Right cardiac atrium (tissue), 5 donors: ENCODE data around the gene PROX1. TPM values are rescaled to one million over a fixed set of nuclear protein-coding genes. Genes with fewer than 3 reads are reported as not detected.
A peak's percentile ranks its signal among the peaks of the same experiment; 100 is the strongest.

Experiments used
- ATAC-seq, 2 donors: fragments of 200-7000 bp; cut with Tn5 transposase; one replicate each; pipeline versions ENCODE4 v1.8.0 to v1.9.1; 2020; ENCODE audit warnings: moderate library complexity in 2 of 2, mild to moderate bottlenecking in 1 of 2
- DNase-seq, 3 donors: peaks; one replicate each; pipeline ENCODE4 v3.0.0-alpha.2; 2020
- H3K27ac ChIP-seq: one replicate; pipeline ENCODE4 v1.5.1; 2013; ENCODE audit warnings: mild to moderate bottlenecking, low read length, control low read depth, moderate library complexity
- H3K27me3 ChIP-seq: one replicate; pipeline ENCODE4 v1.6.1; 2013; ENCODE audit not compliant: control insufficient read depth, insufficient read depth
- H3K4me1 ChIP-seq: one replicate; pipeline ENCODE4 v1.6.1; 2013; ENCODE audit warnings: low read length; ENCODE audit not compliant: control insufficient read depth, insufficient read depth
- H3K4me3 ChIP-seq: one replicate; pipeline ENCODE4 v1.5.1; 2013; ENCODE audit warnings: low read length, control low read depth
- H3K9me3 ChIP-seq: one replicate; pipeline ENCODE4 v1.6.1; 2013; ENCODE audit warnings: low read length; ENCODE audit not compliant: control insufficient read depth
- WGBS: extraction: QIAGEN DNeasy Blood & Tissue Kit; methylation state at CpG from one replicate; pipeline ENCODE4 v1.1.7; 2013; 5-methylcytosine and 5-hydroxymethylcytosine counted together
- intact Hi-C, 4 donors: fragments of 100-400 bp; cut with DNase I; formaldehyde crosslinking; loops; one replicate each; pipeline versions ENCODE4 v1.11.0 to v1.14.0; 2022 to 2023
- polyA plus RNA-seq: library from polyadenylated mRNA; stranded (reverse); fragments of 200-250 nt; gene quantifications from one replicate; pipeline ENCODE4 v1.2.3, GENCODE V29; 2013
- total RNA-seq, 4 donors: library from RNA; stranded (reverse); fragmentation: NEBNext Ultra II Directional; extraction: Animal tissue kit (Norgen Biotek cat#: 25700); gene quantifications; one replicate each; pipeline ENCODE4 v1.2.1, GENCODE V29; 2021
- donor health status: healthy with polysubstance abuse.
- donor health status: DM: no; HTN: yes; CAD: no.
- donor health status: DM: no; HTN: no; CAD: no.
- donor health status: DM: no; HTN: yes; CAD: no; lungs with severe emphysema.
- donor health status: DM: yes; HTN: yes; CAD: no.

Gene PROX1
- total and polyA plus RNA-seq, 5 donors, result 14.6 to 98.8 (median 86.4) TPM

DNA sequence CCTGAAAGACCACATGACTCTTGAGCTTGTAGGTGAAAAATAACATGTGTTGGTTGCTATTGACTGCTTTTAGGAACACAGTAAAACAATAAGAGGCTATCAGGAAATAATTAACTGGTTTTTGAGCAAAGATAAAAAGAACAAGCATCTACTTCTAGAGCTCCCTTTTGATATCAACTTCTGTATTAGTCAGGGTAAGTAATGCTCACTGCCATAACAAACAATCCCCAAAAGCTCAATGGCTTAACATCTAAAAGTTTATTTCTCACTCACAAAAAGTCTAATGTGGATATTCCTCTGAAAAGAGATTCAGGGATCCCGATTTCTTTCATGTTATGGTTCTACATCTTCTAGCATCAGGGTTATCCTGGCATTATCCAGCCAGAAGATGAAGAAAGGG lies 25.3 kb upstream of the PROX1 start:
- no peak overlapping the region for H3K27ac ChIP-seq
- H3K4me1 ChIP-seq, result no peaks in the 10 kb centered on the region
- ATAC-seq (no peak), DNase-seq (no peak)
- 86% methylated on average over 1 of the region's 1 CpG for WGBS
- no peaks in the 10 kb centered on the region for H3K9me3 ChIP-seq
- H3K4me3 ChIP-seq, result no peak overlapping the region
- H3K27me3 ChIP-seq, result no peaks in the 10 kb centered on the region
- intact Hi-C loops, result no loop called here

DNA sequence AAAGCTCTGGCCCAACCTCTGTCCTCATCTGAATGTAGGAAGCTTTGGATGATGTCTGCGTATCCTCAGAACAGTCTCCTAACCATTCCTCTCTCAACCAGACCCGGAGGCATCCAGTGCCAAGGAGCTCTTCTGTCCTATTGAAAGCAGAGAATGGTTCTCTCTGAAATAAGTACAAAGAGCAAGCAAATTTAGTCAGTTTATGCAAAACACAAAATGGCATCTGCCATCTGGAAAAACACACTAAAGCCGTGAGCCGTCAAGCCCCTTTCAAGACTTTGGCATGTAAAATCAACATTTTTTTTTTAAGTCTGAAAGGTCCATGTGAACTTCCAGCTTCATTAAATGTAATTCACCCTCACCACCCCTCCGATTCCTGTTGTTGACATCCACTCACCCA lies 21.7 kb upstream of the PROX1 start:
- H3K4me3 ChIP-seq, result no peak overlapping the region
- no peak for DNase-seq
- H3K27ac ChIP-seq, result no peak overlapping the region
- WGBS, result 89% methylated on average over 5 of the region's 5 CpGs
- no peak for ATAC-seq
- no peaks in the 10 kb centered on the region for H3K9me3 ChIP-seq
- intact Hi-C loops, result no loop called here
- no peaks in the 10 kb centered on the region for H3K27me3 ChIP-seq
- no peaks in the 10 kb centered on the region for H3K4me1 ChIP-seq

DNA sequence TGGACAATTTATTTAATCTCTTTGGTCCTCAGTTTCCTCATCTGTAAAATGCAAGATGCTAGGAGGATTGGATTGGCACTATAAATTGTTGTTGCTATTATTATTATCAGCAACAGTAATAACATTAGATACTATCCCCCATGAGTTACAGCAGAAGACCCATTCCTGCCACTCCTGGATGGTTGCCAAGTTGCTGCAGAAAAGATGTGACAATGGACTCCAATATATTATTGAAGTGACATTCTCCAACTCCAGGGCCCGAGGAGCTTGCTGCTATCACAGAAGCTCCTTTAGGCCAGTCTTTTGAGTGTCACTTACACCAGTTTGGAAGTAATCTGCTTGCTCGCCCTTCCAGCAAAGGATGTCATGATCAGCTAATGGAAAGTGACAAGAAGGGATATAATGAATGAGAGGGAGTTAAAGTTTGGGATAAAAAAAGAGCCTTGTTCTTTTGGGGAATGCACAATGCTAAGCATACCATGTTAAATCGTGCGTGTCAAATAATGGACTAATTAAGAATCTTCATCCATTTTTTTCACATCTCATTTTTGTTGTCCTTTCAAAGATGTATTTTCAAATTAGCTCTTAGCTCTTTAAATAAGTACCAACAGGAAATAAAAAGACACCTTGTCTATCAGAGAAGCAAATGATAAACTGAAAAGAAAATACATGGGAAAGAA lies 19.5 kb upstream of the PROX1 start:
- intact Hi-C loops, result no loop called here
- Histone ChIP-seq H3K4me3 (no peak overlapping the region), H3K27me3 (no peaks in the 10 kb centered on the region), H3K27ac (no peak overlapping the region), H3K9me3 (no peaks in the 10 kb centered on the region), H3K4me1 (no peaks in the 10 kb centered on the region)
- ATAC-seq (no peak), DNase-seq (no peak)
- WGBS, result 75% methylated on average over 4 of the region's 4 CpGs

DNA sequence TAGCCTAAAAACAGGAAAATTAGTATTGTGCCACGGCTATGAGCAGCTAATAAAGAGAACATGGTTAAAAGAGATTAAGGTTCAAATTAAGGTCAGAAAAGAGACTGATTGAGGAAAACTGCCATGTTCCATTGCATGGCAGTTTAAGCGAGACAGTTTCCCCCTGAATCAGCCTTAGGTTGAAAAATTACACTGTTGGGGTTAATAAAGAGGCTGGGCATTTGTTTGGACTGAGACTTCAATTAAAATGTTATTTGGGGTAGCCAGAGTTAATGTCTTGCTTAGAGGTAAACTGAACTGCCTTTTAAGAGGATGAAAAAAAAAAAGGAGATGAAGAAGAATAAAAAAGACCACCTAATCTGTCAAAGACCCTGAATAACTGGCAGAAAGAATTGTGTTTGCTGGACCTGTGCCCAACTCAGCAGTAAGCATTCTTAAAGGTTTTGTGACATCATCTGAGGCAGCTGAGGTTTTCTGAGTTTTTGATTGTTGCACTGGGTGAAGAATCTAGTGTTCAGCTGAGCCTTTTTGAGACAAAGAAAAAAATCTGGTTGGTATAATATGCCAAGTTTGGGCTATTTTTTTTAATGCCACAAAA lies 17.7 kb upstream of the PROX1 start:
- intact Hi-C loops, result no loop called here

DNA sequence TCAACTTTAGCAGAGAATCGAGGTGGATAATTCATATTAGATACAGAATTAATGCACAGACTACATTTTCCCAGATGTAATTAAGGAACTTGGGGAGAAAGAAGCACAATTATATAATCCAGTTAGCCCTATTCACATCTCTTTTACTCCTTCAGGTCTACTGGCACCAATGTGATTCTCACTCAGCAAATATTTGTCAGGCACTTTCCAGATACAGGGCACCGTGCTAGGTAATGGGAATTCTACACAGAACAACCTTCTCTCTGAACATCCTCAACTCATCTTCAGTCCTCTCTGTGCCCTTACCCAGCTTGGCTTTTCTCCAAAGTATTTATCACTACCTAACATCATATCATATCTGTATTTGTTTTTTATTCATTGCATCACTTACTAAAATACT lies 15.6 kb upstream of the PROX1 start:
- Histone ChIP-seq H3K9me3 (no peaks in the 10 kb centered on the region), H3K4me1 (no peaks in the 10 kb centered on the region), H3K27ac (no peak overlapping the region), H3K27me3 (peaks cover 2% of the 10 kb centered on the region), H3K4me3 (no peak overlapping the region)
- DNase-seq (no peak), ATAC-seq (no peak)
- intact Hi-C loops, result no loop called here
- WGBS, result 91% methylated on average over 2 of the region's 2 CpGs

More for the DNA sequence above, 17.7 kb upstream of the PROX1 start:
- 62% methylated on average over 2 of the region's 2 CpGs for WGBS
- Histone ChIP-seq H3K4me3 (no peak overlapping the region), H3K9me3 (no peaks in the 10 kb centered on the region), H3K27me3 (peaks cover 2% of the 10 kb centered on the region), H3K27ac (no peak overlapping the region), H3K4me1 (no peaks in the 10 kb centered on the region)
- DNase-seq (no peak), ATAC-seq (no peak)

DNA sequence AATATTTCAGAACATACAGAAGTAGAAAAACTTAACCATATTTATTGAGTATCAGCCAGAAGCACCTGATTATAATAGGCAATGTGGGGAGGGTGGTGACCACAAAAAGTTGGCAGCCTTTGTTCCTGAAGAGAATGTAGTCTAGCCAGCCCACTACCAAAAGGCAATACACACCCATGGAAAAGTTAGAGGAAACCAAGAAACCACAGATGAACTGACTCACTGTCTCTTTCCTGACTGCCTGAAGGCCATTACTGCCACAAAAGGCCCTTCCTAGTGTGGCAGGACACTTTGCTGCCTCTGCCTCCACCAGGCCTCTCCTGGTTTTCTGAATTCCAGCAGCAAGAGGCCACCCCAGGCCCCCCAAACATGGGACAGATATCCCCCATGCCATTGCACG lies 14.6 kb upstream of the PROX1 start:
- Histone ChIP-seq H3K27me3 (peaks cover 2% of the 10 kb centered on the region), H3K27ac (no peak overlapping the region), H3K4me3 (no peak overlapping the region), H3K4me1 (no peaks in the 10 kb centered on the region), H3K9me3 (no peaks in the 10 kb centered on the region)
- no peak for DNase-seq
- 87% methylated on average over 1 of the region's 1 CpG for WGBS
- no peak for ATAC-seq
- intact Hi-C loops, result no loop called here

DNA sequence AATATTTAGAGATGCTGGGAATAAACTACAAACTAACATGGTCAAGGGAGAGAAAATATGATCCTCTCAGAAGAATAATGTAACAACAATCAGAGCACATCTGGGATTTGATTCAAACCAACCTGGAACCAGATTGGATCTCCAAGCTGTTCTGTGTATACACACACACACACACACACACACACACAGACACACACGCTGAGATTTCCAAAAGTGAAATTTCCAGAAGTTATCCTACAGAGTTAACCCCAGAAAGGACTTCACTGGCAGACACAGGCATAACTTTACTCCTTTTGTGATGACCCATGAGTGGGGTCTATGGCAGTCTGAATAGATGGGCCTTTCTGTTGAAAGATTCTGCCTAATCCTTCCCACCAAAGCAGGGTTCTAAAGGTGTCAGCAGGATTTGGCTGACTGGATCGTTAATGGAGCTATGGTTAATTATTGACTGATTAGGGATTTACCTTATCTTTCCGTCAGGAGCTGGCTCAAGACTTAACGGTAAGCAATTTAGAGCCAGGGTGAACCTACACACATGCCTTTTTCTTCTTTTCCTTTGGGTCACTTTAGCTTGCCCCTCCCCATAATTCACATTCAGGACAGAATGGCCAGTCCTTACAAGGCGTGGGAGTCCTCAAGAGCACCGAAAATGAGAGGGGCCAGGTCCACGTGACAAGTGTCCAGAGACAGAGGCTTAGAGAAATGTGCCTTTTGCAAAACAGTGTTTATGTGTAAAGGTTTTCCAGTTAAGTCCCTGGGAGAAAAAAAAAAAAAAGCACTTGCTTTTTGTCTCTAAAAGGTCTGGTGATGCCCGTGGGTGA lies 10.9 kb upstream of the PROX1 start:
- no peak for DNase-seq
- peak in 1 of 2 donors; percentile 13 for ATAC-seq
- Histone ChIP-seq H3K9me3 (no peaks in the 10 kb centered on the region), H3K4me3 (no peak overlapping the region), H3K27ac (no peak overlapping the region), H3K4me1 (no peaks in the 10 kb centered on the region), H3K27me3 (peaks cover 2% of the 10 kb centered on the region)
- 46% methylated on average over 8 of the region's 8 CpGs for WGBS
- intact Hi-C loops, result no loop called here

DNA sequence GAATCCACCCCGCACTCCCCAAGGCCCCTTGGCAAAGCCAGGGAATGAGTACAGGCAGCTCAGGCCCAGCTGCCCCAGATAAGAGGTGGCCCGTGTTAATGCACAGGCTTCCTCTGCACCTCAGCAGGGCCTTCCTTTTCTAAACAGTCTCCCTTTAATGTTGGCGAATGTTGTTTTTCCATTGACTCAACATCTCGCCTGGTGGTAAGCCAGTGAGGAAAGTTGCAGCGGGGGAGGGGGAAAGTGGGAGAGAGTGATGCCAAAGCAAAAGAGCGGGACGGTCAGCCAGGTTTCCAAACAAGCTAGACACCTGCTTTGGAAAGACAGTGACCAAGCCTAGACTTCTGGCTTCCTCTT lies 10.3 kb upstream of the PROX1 start:
- no peaks in the 10 kb centered on the region for H3K9me3 ChIP-seq
- no peaks in the 10 kb centered on the region for H3K4me1 ChIP-seq
- intact Hi-C loops, result no loop called here
- H3K27ac ChIP-seq, result no peak overlapping the region
- H3K4me3 ChIP-seq, result no peak overlapping the region
- 27% methylated on average over 7 of the region's 7 CpGs for WGBS
- ATAC-seq (peak in 1 of 2 donors; percentile 95), DNase-seq (peak in 2 of 3 donors; percentile 40 to 44)
- H3K27me3 ChIP-seq, result peaks cover 2% of the 10 kb centered on the region

DNA sequence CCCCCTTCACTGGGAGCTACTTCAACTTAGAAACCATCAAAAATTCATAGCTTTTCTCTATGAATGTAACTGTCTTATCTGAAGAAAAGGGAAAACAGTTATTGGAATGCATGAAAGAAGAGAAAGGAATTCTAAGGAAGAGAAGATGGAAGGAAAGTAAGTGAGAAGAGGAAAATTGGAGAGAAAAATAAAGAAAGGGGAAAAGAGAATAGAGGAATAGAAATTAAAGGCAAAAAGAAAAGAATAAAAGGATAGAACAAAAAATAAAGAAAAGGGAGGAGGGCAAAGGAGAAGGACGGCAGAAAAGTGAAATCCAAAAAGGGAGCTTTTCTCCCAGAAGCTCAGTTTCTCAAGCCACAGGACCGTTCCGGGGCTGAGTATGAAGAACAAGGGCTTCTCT lies 9.9 kb upstream of the PROX1 start:
- no peak overlapping the region for H3K4me3 ChIP-seq
- WGBS, result 64% methylated on average over 3 of the region's 3 CpGs
- intact Hi-C loops, result no loop called here

DNA sequence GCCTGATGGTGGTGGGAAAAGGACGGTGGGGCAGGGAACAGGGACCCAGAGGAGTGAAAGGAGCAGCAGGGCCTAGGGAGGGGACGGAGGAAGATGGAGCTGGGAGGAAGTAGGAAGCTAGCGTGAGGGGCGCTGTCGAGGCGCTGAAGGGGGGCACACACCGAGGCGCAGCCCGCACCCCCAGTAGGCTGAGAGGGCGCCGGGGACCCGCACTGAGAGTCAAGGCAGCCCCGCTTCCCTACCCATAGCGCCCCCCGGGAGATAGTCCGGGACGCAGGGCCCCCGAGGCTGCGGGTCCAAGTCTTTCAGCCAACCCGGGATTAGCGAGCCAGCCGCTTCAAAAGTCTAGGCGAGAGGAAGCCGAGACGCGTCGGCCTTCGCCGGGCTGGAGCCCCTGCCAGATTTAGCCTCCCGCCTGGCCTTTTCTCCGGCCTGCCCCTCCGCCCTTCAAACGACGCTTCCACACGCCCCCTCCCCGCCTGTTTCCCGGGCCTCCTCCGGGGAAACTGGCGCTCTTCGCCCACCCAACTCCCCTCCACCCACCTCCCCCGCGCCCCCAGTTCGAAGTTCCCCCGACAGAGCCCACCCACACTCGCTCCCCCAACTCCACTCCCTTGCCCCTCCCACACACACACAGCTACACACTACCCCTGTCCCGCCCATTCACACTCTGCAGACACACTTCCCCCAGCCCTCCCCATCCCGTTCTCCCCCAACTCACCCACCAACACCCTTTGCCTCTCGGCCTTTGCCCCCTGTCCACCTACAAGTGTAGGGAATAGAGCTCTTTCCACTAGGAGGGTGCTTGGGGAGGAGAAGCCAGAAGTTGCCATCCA lies 7.8 kb upstream of the PROX1 start:
- H3K4me3 ChIP-seq, result no peak overlapping the region
- 19% methylated on average over 48 of the region's 48 CpGs for whole genome bisulfite sequencing
- no peak overlapping the region for H3K27ac ChIP-seq
- no peaks in the 10 kb centered on the region for H3K9me3 ChIP-seq
- H3K4me1 ChIP-seq, result no peaks in the 10 kb centered on the region
- H3K27me3 ChIP-seq, result no peaks in the 10 kb centered on the region
- peak in 2 of 3 donors; percentile 37 to 46 for DNase-seq
- ATAC-seq, result no peak
- intact Hi-C loops, result loop anchor here in 1 of 4 donors (10.0 kb wide), 1 partner anchor 135 kb away; no protein-coding TSS in a partner anchor

More for the DNA sequence above, 9.9 kb upstream of the PROX1 start:
- no peak for DNase-seq
- Histone ChIP-seq H3K4me1 (no peaks in the 10 kb centered on the region), H3K27ac (no peak overlapping the region), H3K27me3 (peaks cover 2% of the 10 kb centered on the region), H3K9me3 (no peaks in the 10 kb centered on the region)
- ATAC-seq, result no peak
